HAP-1 (cell line): Measurements from ENCODE around the gene PITPNM3.

Source experiments
- DNase-seq, 2 experiments: peaks; one replicate each; pipeline ENCODE4 v3.0.0-alpha.2; 2016 to 2020; ENCODE audit warnings: low spot score in 2 of 2
- H3K27me3 ChIP-seq: fragments of 250-450 bp; sonication (Bioruptor Pico); 2 replicates; pipeline ENCODE4 v1.5.1; 2020; ENCODE audit warnings: low read depth, mild to moderate bottlenecking, moderate library complexity
- H3K36me3 ChIP-seq: fragments of 250-450 bp; sonication (Bioruptor Pico); replicated peaks from 2 replicates; pipeline ENCODE4 v1.5.1; 2020; ENCODE audit warnings: mild to moderate bottlenecking
- H3K4me1 ChIP-seq: fragments of 250-450 bp; sonication (Bioruptor Pico); 2 replicates; pipeline ENCODE4 v1.5.1; 2020; ENCODE audit warnings: mild to moderate bottlenecking
- H3K4me3 ChIP-seq: fragments of 250-450 bp; sonication (Bioruptor Pico); 2 replicates; pipeline ENCODE4 v1.5.1; 2020; ENCODE audit warnings: mild to moderate bottlenecking, moderate library complexity
- H3K9me3 ChIP-seq: fragments of 250-450 bp; sonication (Bioruptor Pico); 2 replicates; pipeline ENCODE4 v1.5.1; 2020; ENCODE audit warnings: mild to moderate bottlenecking, moderate library complexity
- in situ Hi-C: fragments of 300-500 bp; cut with MboI; formaldehyde crosslinking; loops from 3 replicates; pipeline ENCODE4 v1.14.3; 2020; ENCODE audit warnings: low sequenced_read_pairs, inconsistent platforms, mixed read lengths

PITPNM3 gene

GRCh38 chr17:6536566-6537065 lies 19.7 kb downstream of the PITPNM3 start:
- no peak for DNase-seq
- H3K9me3 ChIP-seq, result no peaks in the 10 kb centered on the region
- in situ Hi-C loops, result no loop called here
- no peaks in the 10 kb centered on the region for H3K4me1 ChIP-seq
- H3K27me3 ChIP-seq, result no peaks in the 10 kb centered on the region
- H3K36me3 ChIP-seq, result no peaks in the 10 kb centered on the region
- no peak overlapping the region for H3K4me3 ChIP-seq

- no peak overlapping the region for H3K4me3 ChIP-seq
- DNase-seq, result no peak
- H3K9me3 ChIP-seq, result no peaks in the 10 kb centered on the region
- no peaks in the 10 kb centered on the region for H3K27me3 ChIP-seq
- H3K4me1 ChIP-seq, result no peaks in the 10 kb centered on the region
- in situ Hi-C loops, result no loop called here
- no peaks in the 10 kb centered on the region for H3K36me3 ChIP-seq
Observed at GRCh38 chr17:6536053-6536452, 20.3 kb downstream of the PITPNM3 start.

DNA sequence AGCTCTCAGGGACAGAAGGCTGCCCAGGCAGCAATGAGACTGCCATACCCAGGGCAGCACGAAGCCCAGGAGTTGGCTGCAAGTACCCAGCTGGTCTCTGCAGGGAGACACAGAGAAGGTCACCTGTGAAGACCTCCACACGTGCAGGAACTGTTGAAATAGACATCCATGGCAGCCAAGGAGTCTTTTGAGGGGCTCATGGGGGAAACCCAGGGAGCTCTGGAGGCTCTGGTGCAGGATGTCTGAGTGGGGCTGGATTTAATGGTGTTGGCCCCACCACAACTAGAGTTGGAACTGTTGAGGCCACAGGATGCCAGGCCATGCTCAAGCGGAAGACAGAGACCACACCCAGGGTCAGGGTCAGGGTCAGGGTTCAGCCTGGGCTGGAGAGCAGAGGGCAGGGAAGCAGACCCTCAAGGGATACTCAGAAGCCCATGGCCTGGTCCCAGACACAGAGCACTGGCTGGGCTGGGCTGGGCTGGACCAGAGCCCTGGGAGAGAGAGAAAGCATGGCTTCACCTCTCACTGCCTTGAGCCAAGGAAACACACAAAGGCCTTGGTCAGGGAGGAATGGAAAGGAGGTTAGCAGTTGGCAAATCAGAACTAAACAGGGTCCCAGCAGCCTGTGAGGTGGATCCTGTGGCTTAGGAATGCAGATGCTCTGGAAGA lies 21.4 kb downstream of the PITPNM3 start:
- DNase-seq, result no peak
- Histone ChIP-seq H3K4me1 (no peaks in the 10 kb centered on the region), H3K9me3 (no peaks in the 10 kb centered on the region), H3K27me3 (no peaks in the 10 kb centered on the region), H3K36me3 (no peaks in the 10 kb centered on the region), H3K4me3 (no peak overlapping the region)
- in situ Hi-C loops, result no loop called here

DNA sequence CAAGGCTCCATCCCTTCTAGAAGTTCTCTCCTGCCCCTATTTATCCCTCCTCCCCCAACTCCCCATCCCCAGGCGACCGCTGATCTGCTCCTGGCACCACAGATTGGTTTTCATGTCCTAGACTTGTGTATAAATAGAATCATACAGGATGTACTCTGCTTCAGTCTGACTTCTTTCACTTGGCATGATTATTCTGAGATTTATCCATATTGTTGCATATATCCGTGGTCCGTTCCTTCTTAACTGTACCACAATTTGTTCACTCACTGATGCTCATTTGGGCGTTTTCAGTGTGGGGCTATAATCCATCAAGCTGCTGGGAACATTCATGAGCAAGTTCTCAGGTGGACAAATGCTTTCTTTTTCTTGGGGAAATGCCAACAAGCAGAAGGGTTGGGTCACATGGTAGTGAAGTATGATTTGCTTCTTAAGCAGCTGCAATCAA lies 23.9 kb downstream of the PITPNM3 start:
- Histone ChIP-seq H3K36me3 (no peaks in the 10 kb centered on the region), H3K9me3 (no peaks in the 10 kb centered on the region), H3K4me1 (no peaks in the 10 kb centered on the region), H3K27me3 (no peaks in the 10 kb centered on the region), H3K4me3 (no peak overlapping the region)
- DNase-seq, result no peak
- in situ Hi-C loops, result no loop called here

DNA sequence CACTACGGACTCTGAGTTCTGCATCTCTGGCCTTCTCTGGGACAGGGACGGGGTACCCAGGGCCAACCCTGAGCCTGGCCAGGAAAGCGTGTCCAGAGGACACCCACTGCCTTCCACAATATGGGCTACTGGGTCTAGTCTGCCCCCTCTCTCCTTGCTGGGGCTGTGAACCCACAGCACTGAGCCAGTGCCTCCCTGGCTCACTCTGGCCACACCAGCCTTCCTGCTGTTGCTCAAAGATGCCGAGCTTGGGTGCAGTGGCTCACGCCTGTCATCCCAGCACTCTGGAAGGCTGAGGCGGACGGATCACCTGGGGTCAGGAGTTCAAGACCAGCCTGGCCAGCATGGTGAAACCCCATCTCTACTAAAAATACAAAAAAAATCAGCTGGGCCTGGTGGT lies 24.8 kb downstream of the PITPNM3 start:
- in situ Hi-C loops, result no loop called here
- H3K36me3 ChIP-seq, result no peaks in the 10 kb centered on the region
- no peaks in the 10 kb centered on the region for H3K9me3 ChIP-seq
- H3K4me3 ChIP-seq, result no peak overlapping the region
- DNase-seq, result no peak
- H3K4me1 ChIP-seq, result no peaks in the 10 kb centered on the region
- H3K27me3 ChIP-seq, result no peaks in the 10 kb centered on the region

GRCh38 chr17:6530324-6530920 lies 25.9 kb downstream of the PITPNM3 start:
- no peak overlapping the region for H3K4me3 ChIP-seq
- H3K4me1 ChIP-seq, result no peaks in the 10 kb centered on the region
- in situ Hi-C loops, result no loop called here

GRCh38 chr17:6528557-6528956 lies 27.8 kb downstream of the PITPNM3 start:
- H3K36me3 ChIP-seq, result no peaks in the 10 kb centered on the region
- H3K27me3 ChIP-seq, result no peaks in the 10 kb centered on the region
- no peaks in the 10 kb centered on the region for H3K9me3 ChIP-seq
- H3K4me3 ChIP-seq, result no peak overlapping the region
- H3K4me1 ChIP-seq, result no peaks in the 10 kb centered on the region
- in situ Hi-C loops, result no loop called here
- no peak for DNase-seq

More at GRCh38 chr17:6530324-6530920, 25.9 kb downstream of the PITPNM3 start:
- no peaks in the 10 kb centered on the region for H3K27me3 ChIP-seq
- no peak for DNase-seq
- no peaks in the 10 kb centered on the region for H3K36me3 ChIP-seq
- H3K9me3 ChIP-seq, result no peaks in the 10 kb centered on the region

- H3K9me3 ChIP-seq, result no peaks in the 10 kb centered on the region
- DNase-seq, result no peak
- in situ Hi-C loops, result no loop called here
- no peaks in the 10 kb centered on the region for H3K36me3 ChIP-seq
- H3K4me3 ChIP-seq, result no peak overlapping the region
- no peaks in the 10 kb centered on the region for H3K27me3 ChIP-seq
- H3K4me1 ChIP-seq, result no peaks in the 10 kb centered on the region
Observed at GRCh38 chr17:6526362-6527152, 29.8 kb downstream of the PITPNM3 start.

DNA sequence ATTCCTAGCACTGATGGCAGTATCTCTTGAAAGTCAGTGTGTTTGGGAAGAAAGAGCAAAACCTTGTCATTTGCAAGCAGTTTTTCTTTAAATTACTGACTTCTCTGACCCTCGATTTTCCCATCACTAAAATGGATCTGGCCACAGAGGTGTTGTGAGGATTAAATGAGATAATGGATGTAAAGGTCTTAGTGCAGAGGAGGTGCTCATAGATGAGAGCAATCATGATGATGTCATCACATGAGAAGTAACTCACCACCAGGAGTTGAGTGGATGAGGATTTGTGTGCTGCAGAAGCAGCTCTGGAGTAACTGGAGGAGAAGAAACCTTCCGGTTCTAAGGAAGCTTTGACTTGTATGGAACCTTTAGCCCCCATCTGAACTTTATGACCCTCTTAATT lies 30.6 kb downstream of the PITPNM3 start:
- in situ Hi-C loops, result no loop called here
- H3K9me3 ChIP-seq, result no peaks in the 10 kb centered on the region
- DNase-seq, result no peak
- no peaks in the 10 kb centered on the region for H3K36me3 ChIP-seq
- no peaks in the 10 kb centered on the region for H3K4me1 ChIP-seq
- H3K27me3 ChIP-seq, result no peaks in the 10 kb centered on the region
- H3K4me3 ChIP-seq, result no peak overlapping the region

- Histone ChIP-seq H3K4me1 (no peaks in the 10 kb centered on the region), H3K36me3 (no peaks in the 10 kb centered on the region), H3K27me3 (no peaks in the 10 kb centered on the region), H3K4me3 (no peak overlapping the region), H3K9me3 (no peaks in the 10 kb centered on the region)
- in situ Hi-C loops, result no loop called here
- DNase-seq, result no peak
Observed at GRCh38 chr17:6525141-6525540, 31.2 kb downstream of the PITPNM3 start.

GRCh38 chr17:6524520-6524919 lies 31.8 kb downstream of the PITPNM3 start:
- in situ Hi-C loops, result no loop called here
- H3K27me3 ChIP-seq, result no peaks in the 10 kb centered on the region
- no peaks in the 10 kb centered on the region for H3K36me3 ChIP-seq
- H3K4me3 ChIP-seq, result no peak overlapping the region
- no peaks in the 10 kb centered on the region for H3K4me1 ChIP-seq
- no peak for DNase-seq
- H3K9me3 ChIP-seq, result no peaks in the 10 kb centered on the region

GRCh38 chr17:6523809-6524355 lies 32.5 kb downstream of the PITPNM3 start:
- in situ Hi-C loops, result no loop called here
- no peak for DNase-seq
- Histone ChIP-seq H3K4me1 (no peaks in the 10 kb centered on the region), H3K9me3 (no peaks in the 10 kb centered on the region), H3K27me3 (no peaks in the 10 kb centered on the region), H3K36me3 (no peaks in the 10 kb centered on the region), H3K4me3 (no peak overlapping the region)

DNA sequence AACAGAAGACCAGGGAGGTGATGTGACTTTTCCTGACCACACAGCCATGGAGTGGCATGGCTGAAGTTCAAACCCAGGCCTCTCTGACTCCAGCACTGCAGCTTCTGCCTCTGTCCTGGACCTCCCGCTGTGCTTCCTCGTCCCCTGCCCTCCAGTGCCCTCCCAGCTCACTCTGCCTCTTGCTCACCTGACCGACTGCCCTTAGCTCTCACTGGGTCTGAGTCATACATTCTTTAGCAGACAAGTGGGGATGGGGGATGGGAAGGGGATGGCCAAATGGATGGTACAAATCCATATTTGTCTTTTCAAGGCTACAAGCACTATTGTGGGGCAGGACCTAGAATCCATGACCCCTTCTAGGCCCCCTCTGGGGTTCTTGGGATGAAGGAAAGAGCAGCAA lies 33.0 kb downstream of the PITPNM3 start:
- Histone ChIP-seq H3K27me3 (no peaks in the 10 kb centered on the region), H3K4me3 (no peak overlapping the region), H3K9me3 (no peaks in the 10 kb centered on the region), H3K4me1 (no peaks in the 10 kb centered on the region), H3K36me3 (no peaks in the 10 kb centered on the region)
- no peak for DNase-seq
- in situ Hi-C loops, result no loop called here

DNA sequence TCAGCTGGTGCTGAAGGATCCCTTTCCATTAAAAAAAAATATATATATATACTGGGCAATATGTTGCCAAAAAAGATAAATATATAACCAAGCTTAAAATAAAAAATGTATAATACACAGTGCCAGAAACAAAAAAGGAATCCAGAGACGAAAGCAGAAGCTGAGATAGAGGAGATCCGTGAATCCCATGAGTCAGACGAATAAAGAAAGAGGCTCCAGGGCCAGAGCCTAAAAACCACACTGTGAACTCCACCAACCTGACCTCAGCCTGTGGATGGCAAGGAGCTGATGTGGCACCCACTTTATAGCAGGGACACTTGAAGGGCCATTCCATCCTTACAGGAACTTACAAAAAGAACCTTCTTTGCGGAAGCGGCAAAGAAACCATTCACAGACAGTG lies 34.8 kb downstream of the PITPNM3 start:
- DNase-seq, result no peak
- no peaks in the 10 kb centered on the region for H3K9me3 ChIP-seq
- H3K4me1 ChIP-seq, result no peaks in the 10 kb centered on the region
- no peaks in the 10 kb centered on the region for H3K27me3 ChIP-seq
- in situ Hi-C loops, result no loop called here
- H3K36me3 ChIP-seq, result no peaks in the 10 kb centered on the region
- H3K4me3 ChIP-seq, result no peak overlapping the region
